GM12875 (cell line): ENCODE results near the gene KRT74.

Experiments used
- H3K4me3 ChIP-seq: one replicate; pipeline ENCODE4 v1.5.1; 2011; ENCODE audit warnings: low read depth, low read length, control low read depth
- TF ChIP-seq, protein P1 (sequence below): IDR thresholded peaks from 2 replicates; pipeline ENCODE4 v1.5.1; 2011; ENCODE audit warnings: low read depth, mild to moderate bottlenecking, control low read depth, inconsistent platforms, low read length, moderate library complexity, borderline replicate concordance; ENCODE audit not compliant: insufficient read depth

KRT74 gene

DNA sequence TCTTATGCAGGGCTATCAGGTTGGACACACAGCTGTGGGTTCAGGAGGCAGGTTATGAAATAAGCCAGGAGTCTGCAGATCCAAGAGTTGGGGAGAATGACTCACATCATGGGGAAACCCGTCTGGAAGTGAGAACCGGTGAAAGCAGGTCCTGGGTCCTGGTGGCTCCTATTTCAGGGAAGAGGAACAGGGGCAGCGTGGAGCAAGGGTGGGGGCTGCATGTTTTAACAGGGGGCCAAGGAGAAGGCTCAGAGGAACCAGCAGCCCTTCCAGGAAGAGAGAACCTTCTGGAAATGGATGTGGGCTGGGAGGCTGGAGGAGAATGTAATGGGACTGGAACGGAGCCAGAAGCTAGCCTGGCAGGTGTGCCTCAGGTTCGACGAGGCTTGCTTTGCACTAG lies 7.8 kb upstream of the KRT74 start:
- TF ChIP-seq, protein P1, sequence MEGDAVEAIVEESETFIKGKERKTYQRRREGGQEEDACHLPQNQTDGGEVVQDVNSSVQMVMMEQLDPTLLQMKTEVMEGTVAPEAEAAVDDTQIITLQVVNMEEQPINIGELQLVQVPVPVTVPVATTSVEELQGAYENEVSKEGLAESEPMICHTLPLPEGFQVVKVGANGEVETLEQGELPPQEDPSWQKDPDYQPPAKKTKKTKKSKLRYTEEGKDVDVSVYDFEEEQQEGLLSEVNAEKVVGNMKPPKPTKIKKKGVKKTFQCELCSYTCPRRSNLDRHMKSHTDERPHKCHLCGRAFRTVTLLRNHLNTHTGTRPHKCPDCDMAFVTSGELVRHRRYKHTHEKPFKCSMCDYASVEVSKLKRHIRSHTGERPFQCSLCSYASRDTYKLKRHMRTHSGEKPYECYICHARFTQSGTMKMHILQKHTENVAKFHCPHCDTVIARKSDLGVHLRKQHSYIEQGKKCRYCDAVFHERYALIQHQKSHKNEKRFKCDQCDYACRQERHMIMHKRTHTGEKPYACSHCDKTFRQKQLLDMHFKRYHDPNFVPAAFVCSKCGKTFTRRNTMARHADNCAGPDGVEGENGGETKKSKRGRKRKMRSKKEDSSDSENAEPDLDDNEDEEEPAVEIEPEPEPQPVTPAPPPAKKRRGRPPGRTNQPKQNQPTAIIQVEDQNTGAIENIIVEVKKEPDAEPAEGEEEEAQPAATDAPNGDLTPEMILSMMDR, result no peak

DNA sequence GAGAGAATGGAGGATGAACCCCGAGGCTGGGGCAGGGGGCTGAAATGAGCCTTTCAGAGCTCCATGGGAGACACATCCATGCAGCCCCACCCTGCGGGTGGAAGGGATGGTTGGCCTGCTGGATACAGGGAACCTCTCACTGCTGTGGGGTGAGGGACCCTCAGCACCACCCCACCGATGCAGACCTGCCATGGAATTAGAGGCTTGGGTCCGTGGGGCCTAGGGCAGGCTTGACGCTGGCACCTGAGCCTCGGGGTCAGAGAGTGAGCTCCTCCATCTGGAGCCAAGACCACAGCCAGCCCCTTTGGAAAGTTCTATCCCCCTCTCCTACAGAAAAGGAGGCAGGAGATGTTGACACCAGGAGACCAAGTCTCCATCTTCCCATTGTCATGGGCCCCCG lies 7.4 kb upstream of the KRT74 start:
- H3K4me3 ChIP-seq, result no peak overlapping the region
- TF ChIP-seq, protein P1, result no peak

More for the DNA sequence above, 7.8 kb upstream of the KRT74 start:
- H3K4me3 ChIP-seq, result no peak overlapping the region

DNA sequence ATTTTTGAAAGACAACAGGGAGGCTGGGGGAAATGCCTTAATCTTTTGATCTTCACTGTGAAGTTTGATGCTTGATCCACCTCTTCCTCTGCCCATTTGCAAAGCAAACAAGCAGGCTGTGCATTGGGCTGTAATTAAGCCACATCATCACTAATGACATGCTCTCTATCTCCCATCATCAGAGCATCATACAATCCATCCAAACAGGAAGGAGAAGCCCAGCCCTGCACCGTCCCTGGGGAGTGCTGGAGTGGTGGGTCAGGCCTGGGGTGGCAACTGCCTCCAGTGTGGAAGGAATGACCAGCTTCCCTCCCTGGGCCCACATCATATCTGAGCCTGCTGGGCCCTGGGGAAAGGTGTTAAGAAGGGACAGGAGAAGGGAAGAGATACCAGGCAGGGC lies 6.9 kb upstream of the KRT74 start:
- TF ChIP-seq, protein P1, result no peak
- H3K4me3 ChIP-seq, result no peak overlapping the region

DNA sequence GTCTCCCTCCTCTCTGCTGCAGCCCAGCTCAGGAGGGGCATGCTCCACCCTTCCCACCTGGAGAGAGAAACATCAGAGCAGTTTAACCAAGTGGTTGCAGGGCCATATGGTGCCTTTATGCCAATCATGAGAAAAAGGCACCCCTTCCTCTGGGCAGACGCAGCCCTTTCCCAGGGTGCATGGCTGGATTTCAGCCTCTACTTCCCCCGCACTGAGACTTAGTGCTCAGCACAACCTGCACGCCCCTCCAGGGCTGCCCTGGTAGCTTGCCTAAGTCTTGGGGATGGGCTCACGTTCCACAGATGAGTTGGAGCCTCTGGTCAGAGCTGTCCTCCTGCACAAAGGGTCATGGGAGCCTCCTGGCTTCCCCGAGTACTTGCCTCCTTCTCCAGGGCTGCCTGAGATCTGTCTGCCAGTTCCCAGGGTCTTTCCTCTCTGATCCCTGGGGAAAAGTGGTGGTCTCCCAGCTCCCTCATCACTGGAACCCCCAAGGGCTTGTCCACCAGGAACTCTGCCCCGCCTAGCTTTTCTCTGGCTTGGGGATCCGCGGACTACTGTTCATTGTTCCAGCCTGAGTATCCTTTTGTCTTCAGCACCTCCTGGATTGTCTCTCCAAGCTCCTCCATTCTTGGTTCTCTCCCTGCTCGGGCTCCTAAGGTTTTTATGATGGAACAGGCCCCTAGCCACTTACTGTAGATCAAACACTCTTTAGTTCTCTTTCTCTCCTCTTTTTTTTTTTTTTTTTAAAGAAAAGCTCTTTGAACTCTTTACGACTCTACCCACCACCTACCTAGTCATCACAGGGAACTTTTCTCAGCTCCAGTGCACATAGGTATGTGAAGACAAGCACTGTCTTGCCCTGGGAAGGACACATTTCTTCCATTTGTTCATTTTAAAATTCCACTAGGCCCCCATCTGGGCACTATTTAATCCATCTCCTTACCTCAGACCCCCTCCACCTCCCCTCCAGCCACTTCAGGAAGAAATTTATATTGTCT lies 6.1 kb upstream of the KRT74 start:
- TF ChIP-seq, protein P1, result no peak
- no peak overlapping the region for H3K4me3 ChIP-seq

DNA sequence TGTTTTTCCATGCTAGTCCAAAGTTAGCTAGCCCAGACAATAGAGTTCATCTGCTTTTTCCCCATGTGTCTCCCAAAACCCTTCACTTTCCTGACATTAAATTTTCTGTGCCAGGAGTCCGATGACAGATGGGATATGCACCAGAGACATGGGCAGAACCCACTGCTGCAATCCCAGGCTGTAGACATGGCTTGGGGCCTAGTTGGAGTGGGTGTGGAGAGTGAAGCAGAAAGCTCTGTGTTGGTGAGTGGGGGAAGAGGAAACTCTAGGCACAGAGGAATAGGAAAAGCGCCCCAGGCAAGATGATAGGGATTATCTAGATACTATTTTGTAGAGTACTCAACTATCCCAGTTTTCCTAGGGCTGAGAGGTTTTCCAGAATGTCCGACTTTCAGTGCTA lies 4.8 kb upstream of the KRT74 start:
- H3K4me3 ChIP-seq, result no peak overlapping the region
- TF ChIP-seq, protein P1, result no peak

DNA sequence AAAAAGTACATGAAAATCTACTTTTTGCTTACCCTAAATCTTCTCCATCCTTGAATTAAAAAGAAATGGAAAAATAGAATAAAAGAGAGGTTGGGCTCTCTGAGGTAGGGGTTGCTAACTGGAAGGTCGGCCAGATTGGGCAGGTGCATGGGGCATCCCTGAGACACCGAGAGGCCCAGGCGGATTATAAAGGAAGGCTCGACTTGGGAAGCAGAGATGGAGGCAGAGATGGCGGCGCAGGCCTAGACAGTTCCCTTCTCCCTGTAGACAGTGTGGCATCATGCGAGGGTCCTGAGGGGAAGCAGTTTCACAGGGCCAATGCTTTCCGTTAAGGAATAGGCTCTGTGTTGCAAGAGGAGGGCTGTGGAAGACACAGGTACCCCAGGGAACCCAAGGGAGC lies 3.7 kb upstream of the KRT74 start:
- TF ChIP-seq, protein P1, result no peak
- H3K4me3 ChIP-seq, result no peak overlapping the region

DNA sequence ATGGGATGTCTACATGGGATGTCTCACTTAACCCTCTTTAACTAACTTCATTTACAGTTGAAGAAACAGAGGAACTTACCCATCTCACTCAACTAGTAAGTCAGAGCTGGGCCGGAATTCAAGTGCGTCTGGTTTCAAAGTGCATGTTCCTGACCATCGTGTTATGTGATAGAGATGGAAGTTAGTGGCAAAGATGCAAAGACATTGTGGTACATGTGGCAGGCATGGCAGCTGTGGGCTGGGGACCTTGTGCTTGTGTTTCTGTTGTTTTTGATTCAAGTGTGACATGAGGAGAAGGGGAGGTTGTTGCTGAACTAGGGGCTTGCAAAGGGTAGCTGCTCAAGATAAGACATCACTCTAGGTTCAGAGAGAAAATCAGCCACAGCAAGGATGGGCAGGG lies 2.3 kb upstream of the KRT74 start:
- TF ChIP-seq, protein P1, result no peak
- no peak overlapping the region for H3K4me3 ChIP-seq
